Jurkat, Clone E6-1 (cell line): Measurements from ENCODE around the gene ZNF132. TPM values are rescaled to one million over a fixed set of nuclear protein-coding genes. Genes with fewer than 3 reads are reported as not detected.
"Not testable (repeated sequence)": the region's sequence is repeated elsewhere in the genome, so short reads cannot be mapped to it uniquely, and the experiment has no call there.

Experiments used
- DNase-seq: peaks from one replicate; pipeline ENCODE4 v3.0.0-alpha.2; 2011; ENCODE audit warnings: low read depth, low spot score
- H3K4me3 ChIP-seq: 2 replicates; pipeline ENCODE4 v1.5.1; 2011; ENCODE audit warnings: mild to moderate bottlenecking, low read length, control low read depth, moderate library complexity
- polyA plus RNA-seq: library from polyadenylated mRNA; unstranded; fragments of >200 nt; gene quantifications from one replicate; pipeline ENCODE4 v1.2.1, GENCODE V29; 2012; ENCODE audit warnings: missing spikeins; ENCODE audit not compliant: insufficient read length, insufficient read depth

Gene ZNF132
- not detected for polyA plus RNA-seq

- DNase-seq, result no peak
Measured at GRCh38 chr19:58439576-58440554, at the start of gene ZNF132. Gene ZNF132 (minus strand): TSS chr19:58440153. CDS start chr19:58439821, 332 bp downstream.

DNA sequence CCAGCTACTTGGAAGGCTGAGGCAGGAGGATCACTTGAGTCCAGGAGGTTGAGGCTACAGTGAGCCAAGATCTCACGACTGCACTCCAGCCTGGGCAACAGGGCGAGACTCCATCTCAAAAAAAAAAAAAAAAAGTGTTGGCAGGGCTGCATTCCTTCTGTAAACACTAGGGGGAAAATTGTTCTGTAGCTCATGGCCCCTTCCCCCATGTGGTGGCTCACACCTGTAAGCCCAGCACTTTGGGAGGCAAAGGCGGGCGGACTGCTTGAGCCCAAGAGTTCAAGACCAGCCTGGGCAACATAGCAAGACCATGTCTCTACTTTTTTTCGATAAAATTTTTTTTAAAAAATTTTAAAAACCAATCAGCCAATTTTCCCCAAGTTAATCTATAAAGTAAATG lies 44.4 kb upstream of the ZNF132 start:
- DNase-seq, result not testable (repeated sequence)

More at GRCh38 chr19:58439576-58440554, at the start of gene ZNF132:
- no peak within 1 kb of the TSS for H3K4me3 ChIP-seq

DNA sequence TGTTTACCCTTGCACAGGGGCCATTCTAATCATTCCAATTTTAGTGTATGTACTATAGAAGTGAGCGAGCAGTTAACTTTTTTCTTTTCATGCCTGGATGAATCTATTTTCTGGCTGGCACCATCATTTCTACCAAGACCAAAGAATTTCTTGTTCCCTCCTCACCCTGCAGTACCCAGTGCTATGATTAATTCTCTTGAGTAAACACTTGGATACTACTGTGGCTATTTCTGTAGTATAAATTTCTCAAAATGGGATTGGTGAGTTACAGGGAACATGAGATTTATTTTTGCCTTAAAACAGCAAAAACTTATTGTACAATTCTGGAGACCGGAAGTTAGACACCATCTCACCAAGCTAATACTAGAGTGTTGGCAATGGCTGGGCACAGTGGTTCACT lies 43.8 kb upstream of the ZNF132 start:
- no peak for DNase-seq
- H3K4me3 ChIP-seq, result no peak overlapping the region

More for the DNA sequence above, 44.4 kb upstream of the ZNF132 start:
- H3K4me3 ChIP-seq, result not testable (repeated sequence)

DNA sequence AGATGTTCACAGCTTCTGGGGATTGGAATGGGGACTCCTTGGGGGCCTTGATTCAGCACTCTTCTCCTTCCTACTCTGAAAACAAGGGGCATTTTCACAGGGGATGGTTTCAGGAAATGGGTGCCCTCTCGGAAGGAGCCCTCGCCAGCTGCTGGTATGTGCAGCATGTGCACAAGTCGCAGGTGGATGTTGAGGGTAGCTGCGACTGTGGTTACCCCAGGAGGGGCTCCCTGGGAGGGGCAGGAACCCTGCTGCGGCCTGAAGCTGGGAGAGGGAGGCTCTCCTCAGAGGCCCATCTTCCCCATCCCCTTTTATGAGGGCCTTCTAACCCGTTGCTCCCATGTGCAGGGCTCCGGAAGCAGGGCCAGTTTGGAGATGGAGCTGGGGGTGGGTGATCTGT lies 42.4 kb upstream of the ZNF132 start:
- peak; percentile 65 for DNase-seq
- peak overlapping the region; percentile 11 for H3K4me3 ChIP-seq

DNA sequence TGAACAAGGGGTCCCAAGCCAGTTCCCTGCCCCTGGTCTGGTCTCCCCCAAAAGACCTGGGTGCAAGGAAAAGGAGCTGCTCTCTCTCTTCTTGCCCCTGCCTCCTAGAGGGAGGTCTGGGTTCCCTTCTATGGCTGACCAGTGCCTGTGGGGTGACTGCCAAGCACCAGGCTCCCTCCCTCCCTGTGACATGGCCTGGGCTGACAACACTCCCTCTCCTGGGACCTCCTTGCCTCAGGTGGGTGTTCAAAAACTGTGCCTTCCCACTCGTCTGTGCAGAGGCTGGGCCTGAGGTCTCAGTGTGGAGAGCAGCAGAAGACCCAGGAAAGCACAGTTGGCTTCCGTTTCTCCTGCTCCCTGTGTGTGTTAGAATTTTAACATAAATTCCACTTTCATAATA lies 40.9 kb upstream of the ZNF132 start:
- DNase-seq, result no peak
- no peak overlapping the region for H3K4me3 ChIP-seq

GRCh38 chr19:58480481-58480830 lies 40.5 kb upstream of the ZNF132 start:
- no peak overlapping the region for H3K4me3 ChIP-seq
- DNase-seq, result no peak

GRCh38 chr19:58479736-58480480 lies 40.0 kb upstream of the ZNF132 start:
- no peak for DNase-seq
- no peak overlapping the region for H3K4me3 ChIP-seq

DNA sequence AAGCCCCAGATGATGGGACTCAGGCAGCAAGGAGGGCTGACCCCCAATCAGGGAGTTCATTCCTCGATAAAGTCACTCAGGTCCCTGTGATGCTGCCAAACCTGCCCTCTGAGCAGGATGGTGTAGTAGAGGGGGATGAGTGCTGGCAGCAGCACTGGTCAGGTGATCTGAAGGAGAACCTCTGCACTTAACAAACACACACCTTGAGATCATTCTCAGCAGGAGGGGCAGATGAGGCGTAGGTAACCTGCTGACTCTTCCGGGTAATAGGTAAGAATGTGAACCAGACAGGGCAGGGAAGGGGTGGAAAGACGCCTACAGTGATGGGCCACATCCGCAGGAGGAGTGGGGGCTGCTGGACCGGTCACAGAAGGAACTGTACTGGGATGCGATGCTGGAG lies 39.4 kb upstream of the ZNF132 start:
- no peak for DNase-seq
- no peak overlapping the region for H3K4me3 ChIP-seq

DNA sequence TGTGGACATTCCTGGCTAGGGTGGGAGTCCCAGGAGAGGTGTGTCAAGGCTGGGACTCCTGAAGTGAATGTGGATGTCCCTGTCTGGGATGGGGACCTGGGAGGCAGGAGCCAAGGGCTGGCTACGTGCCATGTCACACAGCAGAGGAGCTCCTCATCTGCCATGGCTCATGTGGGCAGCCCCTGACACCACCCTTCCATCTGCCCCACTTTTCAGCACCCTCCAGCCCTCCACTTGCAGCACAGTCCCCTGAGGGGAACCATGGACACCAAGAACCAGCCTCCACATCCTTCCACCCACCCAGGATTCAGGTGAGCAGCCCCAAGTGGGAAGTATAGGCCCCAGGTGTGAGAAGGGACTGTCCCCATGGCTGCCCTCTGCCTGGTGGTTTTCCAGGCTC lies 37.9 kb upstream of the ZNF132 start:
- DNase-seq, result no peak
- H3K4me3 ChIP-seq, result no peak overlapping the region

GRCh38 chr19:58477130-58477529 lies 37.2 kb upstream of the ZNF132 start:
- DNase-seq, result no peak
- H3K4me3 ChIP-seq, result peak overlapping the region; percentile 83

GRCh38 chr19:58476498-58477015 lies 36.6 kb upstream of the ZNF132 start:
- H3K4me3 ChIP-seq, result peak overlapping the region; percentile 83
- no peak for DNase-seq

DNA sequence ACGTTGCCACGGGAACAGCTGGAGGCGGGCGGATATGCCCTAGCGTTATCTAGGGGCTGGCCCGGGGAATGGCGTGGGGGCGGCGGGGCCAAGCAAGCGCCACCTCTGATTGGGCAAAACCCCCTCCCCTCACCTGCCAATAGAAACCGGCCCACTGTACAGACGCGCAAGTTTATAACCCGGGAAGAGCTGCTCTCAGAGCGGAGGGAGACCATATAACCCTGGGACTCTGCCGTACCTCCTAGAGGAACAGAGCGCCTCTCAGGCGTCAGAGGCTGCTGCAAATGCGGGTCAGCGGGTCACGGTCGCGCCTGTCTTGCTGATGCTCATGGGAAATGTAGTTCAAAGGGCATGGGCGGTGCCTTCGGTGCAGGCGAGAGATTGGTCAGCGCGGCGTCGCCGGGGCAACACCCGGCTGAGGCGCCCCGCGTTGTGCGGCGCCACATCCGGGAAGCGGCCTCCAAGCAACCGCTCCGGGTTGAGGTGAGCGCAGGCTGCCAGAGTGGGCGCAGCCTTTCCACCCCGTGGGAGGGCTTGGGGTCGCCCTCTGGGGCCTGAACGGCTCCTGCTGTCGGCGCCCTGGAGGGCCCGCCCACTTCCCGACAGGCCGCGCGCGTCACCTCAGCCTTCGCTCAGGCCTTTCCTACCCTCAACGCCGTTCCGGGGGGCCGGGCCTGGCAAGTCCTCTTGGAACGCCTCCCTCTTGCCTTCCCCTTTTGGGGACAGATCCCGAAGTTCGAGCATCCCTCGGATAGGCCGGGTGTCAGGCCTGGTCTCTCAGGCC lies 36.0 kb upstream of the ZNF132 start, which contains the start of gene ZNF446:
TSS of gene ZNF446 (plus strand) at position 639 of the 784 bp plus-strand sequence. CDS start 867 bp downstream, outside the sequence.
- peak within 1 kb of the TSS; percentile 83 for H3K4me3 ChIP-seq
- DNase-seq, result peak; percentile 99

DNA sequence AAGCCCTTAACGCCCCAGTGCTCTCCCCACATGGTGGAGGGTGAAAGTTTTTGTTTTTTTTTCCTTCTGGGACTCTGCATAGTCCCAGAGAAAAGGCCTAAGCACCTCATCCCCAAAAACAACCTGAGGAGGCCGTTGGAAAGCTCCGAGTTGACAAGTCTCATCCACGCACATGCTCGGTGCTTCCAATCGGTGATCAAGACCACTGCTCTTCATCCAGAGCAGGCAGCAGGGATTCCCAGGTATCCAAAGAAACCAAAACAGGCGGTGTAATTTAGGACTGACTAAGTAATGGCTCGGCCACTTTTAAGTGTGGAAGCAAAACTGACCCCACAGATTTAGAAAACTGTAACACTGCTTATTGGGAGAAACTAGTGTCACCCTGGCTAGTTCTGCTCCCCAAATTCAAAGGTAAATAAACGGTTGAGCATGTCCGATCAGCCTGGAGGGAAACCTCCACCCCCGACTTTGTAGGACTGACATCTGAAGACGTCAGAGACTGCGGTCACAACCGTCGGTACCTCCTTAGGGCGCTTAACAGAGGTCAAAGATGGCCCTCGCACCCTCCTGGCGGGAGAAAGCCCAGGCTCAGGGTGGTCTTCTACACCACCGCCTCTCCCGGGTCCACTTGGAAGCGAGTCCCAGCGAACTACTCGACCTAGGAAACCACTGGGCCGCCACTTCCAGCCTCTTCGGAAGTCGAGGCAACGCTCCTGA lies 35.2 kb upstream of the ZNF132 start:
- H3K4me3 ChIP-seq, result peak overlapping the region; percentile 83
- DNase-seq, result no peak

DNA sequence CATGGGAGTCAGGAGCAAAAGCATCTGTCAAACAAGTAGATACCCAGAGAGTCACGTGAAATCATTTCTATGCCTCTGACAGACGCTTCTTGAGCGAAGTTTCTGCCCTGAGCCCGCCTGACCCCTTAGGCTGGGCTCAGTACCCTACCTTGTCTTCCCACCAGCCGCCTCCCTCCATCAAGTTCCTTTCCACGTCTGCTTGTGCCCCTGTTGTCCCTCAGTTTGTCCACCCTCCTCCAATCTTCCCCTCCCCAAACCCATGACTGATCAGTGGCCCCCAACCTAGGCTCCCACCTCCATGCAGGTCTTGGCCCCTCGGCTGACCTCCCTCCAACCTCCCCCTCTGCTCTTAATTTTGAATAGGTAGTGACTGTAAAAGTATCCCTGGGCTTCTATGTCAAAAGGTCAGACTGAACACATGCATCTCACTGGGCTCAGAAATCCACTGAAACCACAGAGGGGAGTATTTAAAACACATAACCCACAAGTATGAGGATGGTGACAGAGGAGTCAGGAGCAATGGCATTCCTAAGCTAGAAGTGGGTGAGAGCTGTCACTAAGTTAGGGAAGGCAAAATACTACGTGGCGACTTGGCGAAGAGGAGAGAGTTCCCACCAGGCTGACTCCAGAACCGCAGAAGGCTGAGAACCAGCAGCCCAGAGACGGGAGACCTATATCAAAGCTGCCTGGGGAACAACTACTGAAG lies 34.5 kb upstream of the ZNF132 start:
- no peak for DNase-seq
- peak overlapping the region; percentile 83 for H3K4me3 ChIP-seq

- no peak overlapping the region for H3K4me3 ChIP-seq
- DNase-seq, result no peak
Measured at GRCh38 chr19:58473775-58474174, 33.8 kb upstream of the ZNF132 start.

DNA sequence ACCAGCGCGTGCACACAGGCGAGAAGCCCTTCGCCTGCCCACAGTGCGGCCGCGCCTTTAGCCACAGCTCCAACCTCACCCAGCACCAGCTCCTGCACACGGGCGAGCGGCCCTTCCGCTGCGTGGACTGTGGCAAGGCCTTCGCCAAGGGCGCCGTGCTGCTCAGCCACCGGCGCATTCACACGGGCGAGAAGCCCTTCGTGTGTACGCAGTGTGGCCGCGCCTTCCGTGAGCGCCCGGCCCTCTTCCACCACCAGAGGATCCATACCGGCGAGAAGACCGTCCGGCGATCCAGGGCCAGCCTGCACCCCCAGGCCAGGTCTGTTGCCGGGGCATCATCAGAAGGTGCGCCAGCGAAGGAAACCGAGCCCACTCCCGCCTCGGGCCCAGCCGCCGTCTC lies 31.8 kb upstream of the ZNF132 start:
- H3K4me3 ChIP-seq, result no peak overlapping the region
- DNase-seq, result no peak

- not testable (repeated sequence) for DNase-seq, H3K4me3 ChIP-seq
Measured at GRCh38 chr19:58470837-58471543, 31.0 kb upstream of the ZNF132 start.
